Right ventricle myocardium superior (tissue), 1 donor: ENCODE measurements around the gene P3H2. TPM values are rescaled to one million over a fixed set of nuclear protein-coding genes. Genes with fewer than 3 reads are reported as not detected.
"Not testable (repeated sequence)": the region's sequence is repeated elsewhere in the genome, so short reads cannot be mapped to it uniquely, and the experiment has no call there.

ENCODE experiments used
- ATAC-seq: fragments of 200-7000 bp; cut with Tn5 transposase; one replicate; pipeline ENCODE4 v1.9.1; 2020; ENCODE audit warnings: mild to moderate bottlenecking; ENCODE audit not compliant: poor library complexity
- DNase-seq: peaks from one replicate; pipeline ENCODE4 v3.0.0-alpha.2; 2020
- intact Hi-C: fragments of 100-400 bp; cut with DNase I; formaldehyde crosslinking; loops from one replicate; pipeline ENCODE4 v1.11.2; 2022
- total RNA-seq: library from RNA; stranded (reverse); fragmentation: NEBNext Ultra II Directional; extraction: Animal tissue kit (Norgen Biotek cat#: 25700); gene quantifications from one replicate; pipeline ENCODE4 v1.2.1, GENCODE V29; 2021
- donor health status: DM: no; HTN: yes; CAD: no; lungs with severe emphysema.

The P3H2 gene
- total RNA-seq, 1 donor from 2014 or later = 1.3 TPM

- intact Hi-C loops = loop anchor here (10.0 kb wide), 1 partner anchor 157 kb away; the partner anchor contains the start of gene P3H2
- DNase-seq = no peak
- peak; percentile 38 for ATAC-seq
Measured at GRCh38 chr3:189967254-189967865, 153.3 kb downstream of the P3H2 start.

GRCh38 chr3:189966843-189967242, 153.9 kb downstream of the P3H2 start:
- no peak for ATAC-seq
- intact Hi-C loops = loop anchor here (10.0 kb wide), 1 partner anchor 158 kb away; the partner anchor contains the start of gene P3H2
- no peak for DNase-seq

GRCh38 chr3:189964623-189965332, 155.9 kb downstream of the P3H2 start:
- intact Hi-C loops = loop anchor here (5.0 to 10.0 kb wide), 3 partner anchors 160 to 358 kb away; partner anchors contain the start of genes CLDN1 and P3H2
- ATAC-seq = no peak

GRCh38 chr3:189962466-189962865, 158.2 kb downstream of the P3H2 start:
- ATAC-seq (no peak), DNase-seq (no peak)

More at GRCh38 chr3:189964623-189965332, 155.9 kb downstream of the P3H2 start:
- DNase-seq = no peak

GRCh38 chr3:189961522-189962161, 159.1 kb downstream of the P3H2 start:
- intact Hi-C loops = loop anchor here (5.0 to 10.0 kb wide), 3 partner anchors 163 to 361 kb away; partner anchors contain the start of genes CLDN1 and P3H2
- ATAC-seq = peak; percentile 85
- DNase-seq = peak; percentile 72

More at GRCh38 chr3:189962466-189962865, 158.2 kb downstream of the P3H2 start:
- intact Hi-C loops = loop anchor here (5.0 to 10.0 kb wide), 3 partner anchors 162 to 360 kb away; partner anchors contain the start of genes CLDN1 and P3H2

- DNase-seq, ATAC-seq: not testable (repeated sequence)
- intact Hi-C loops = loop anchor here (5.0 to 10.0 kb wide), 3 partner anchors 164 to 361 kb away; partner anchors contain the start of genes CLDN1 and P3H2
Measured at GRCh38 chr3:189961086-189961485, 159.6 kb downstream of the P3H2 start.

GRCh38 chr3:189954733-189955665, 165.7 kb downstream of the P3H2 start:
- no peak for ATAC-seq
- no peak for DNase-seq
- intact Hi-C loops = no loop called here

GRCh38 chr3:189953551-189953950, 167.1 kb downstream of the P3H2 start:
- intact Hi-C loops = no loop called here
- no peak for ATAC-seq

GRCh38 chr3:189952272-189952671, 168.4 kb downstream of the P3H2 start:
- DNase-seq (no peak), ATAC-seq (no peak)
- intact Hi-C loops = no loop called here

More at GRCh38 chr3:189953551-189953950, 167.1 kb downstream of the P3H2 start:
- DNase-seq = no peak

- DNase-seq (no peak), ATAC-seq (no peak)
- intact Hi-C loops = no loop called here
Measured at GRCh38 chr3:189950258-189950657, 170.4 kb downstream of the P3H2 start.

GRCh38 chr3:189949580-189949979, 171.1 kb downstream of the P3H2 start:
- no peak for ATAC-seq
- DNase-seq = no peak
- intact Hi-C loops = loop anchor here (5.0 to 10.0 kb wide), 2 partner anchors 265 to 677 kb away; no protein-coding TSS in a partner anchor

- DNase-seq (no peak), ATAC-seq (no peak)
- intact Hi-C loops = loop anchor here (5.0 to 10.0 kb wide), 2 partner anchors 264 to 676 kb away; no protein-coding TSS in a partner anchor
Measured at GRCh38 chr3:189948724-189949045, 172.0 kb downstream of the P3H2 start.

- no peak for ATAC-seq
- intact Hi-C loops = loop anchor here (5.0 to 10.0 kb wide), 2 partner anchors 263 to 676 kb away; no protein-coding TSS in a partner anchor
- DNase-seq = no peak
Measured at GRCh38 chr3:189947948-189948723, 172.6 kb downstream of the P3H2 start.

GRCh38 chr3:189947068-189947467, 173.6 kb downstream of the P3H2 start:
- no peak for ATAC-seq
- intact Hi-C loops = loop anchor here (5.0 to 10.0 kb wide), 2 partner anchors 262 to 675 kb away; no protein-coding TSS in a partner anchor
- no peak for DNase-seq

- DNase-seq = no peak
- no peak for ATAC-seq
- intact Hi-C loops = loop anchor here (5.0 to 10.0 kb wide), 2 partner anchors 261 to 674 kb away; no protein-coding TSS in a partner anchor
Measured at GRCh38 chr3:189945935-189946709, 174.6 kb downstream of the P3H2 start.
